AG04449 (cell line): Measurements from ENCODE around the gene UBA52.

Experiments
- CTCF ChIA-PET: fragments of 350-600 bp; formaldehyde crosslinking; extraction: SDS; loops from one replicate; lab custom pipeline; 2021; ENCODE audit warnings: antibody characterized with exemption; lab: Yijun Ruan, JAX
- POLR2A ChIA-PET: fragments of 400-600, 350-600 bp; formaldehyde crosslinking; extraction: SDS; loops from one replicate; lab custom pipeline; 2020; ENCODE audit warnings: antibody characterized with exemption, inconsistent platforms; lab: Yijun Ruan, JAX
- DNase-seq: peaks from one replicate; pipeline ENCODE4 v3.0.0-alpha.2; 2010; ENCODE audit warnings: low read depth, low spot score
- H3K4me3 ChIP-seq: 2 replicates; pipeline ENCODE4 v1.5.1; 2011; ENCODE audit warnings: low read depth, mild to moderate bottlenecking, control low read depth, low read length
- CTCF ChIP-seq: IDR thresholded peaks from one replicate; pipeline ENCODE4 v1.5.1; 2011; ENCODE audit warnings: mild to moderate bottlenecking, moderate library complexity, low read length, control low read depth, inconsistent platforms; ENCODE audit not compliant: insufficient read depth; ENCODE audit errors: missing control alignments

UBA52 gene

GRCh38 chr19:18611327-18612050 lies 39.8 kb downstream of the UBA52 start:
- POLR2A ChIA-PET, result no interaction called here
- CTCF ChIA-PET, result interaction anchor here (0.6 to 3.5 kb wide), 2 partner anchors 17 to 20 kb away, joined by 4 to 16 read pairs; no protein-coding TSS in a partner anchor
- no peak for DNase-seq
- no peak for TF ChIP-seq CTCF
- H3K4me3 ChIP-seq, result no peak overlapping the region

- no peak for TF ChIP-seq CTCF
- POLR2A ChIA-PET, result no interaction called here
- peak overlapping the region; percentile 48 for H3K4me3 ChIP-seq
- CTCF ChIA-PET, result interaction anchor here (0.6 to 3.5 kb wide), 2 partner anchors 18 to 21 kb away, joined by 4 to 16 read pairs; no protein-coding TSS in a partner anchor
- DNase-seq, result no peak
Measured at GRCh38 chr19:18612051-18612771, 40.6 kb downstream of the UBA52 start.

- POLR2A ChIA-PET, result interaction anchor here (0.5 kb wide), 1 partner anchor 175 kb away, joined by 3 read pairs; no protein-coding TSS in a partner anchor
- peak within 1 kb of the TSS; percentile 48 for H3K4me3 ChIP-seq
Measured at GRCh38 chr19:18612772-18613588, 41.3 kb downstream of the UBA52 start, which contains the start of gene TMEM59L. Gene TMEM59L (plus strand): TSS chr19:18612870. CDS start chr19:18612959, 89 bp downstream.

GRCh38 chr19:18613589-18614234 lies 42.1 kb downstream of the UBA52 start:
- no peak overlapping the region for H3K4me3 ChIP-seq
- POLR2A ChIA-PET, result interaction anchor here (0.5 kb wide), 1 partner anchor 174 kb away, joined by 3 read pairs; no protein-coding TSS in a partner anchor
- CTCF ChIA-PET, result interaction anchor here (0.9 to 3.5 kb wide), 2 partner anchors 19 to 234 kb away, joined by 3 to 16 read pairs; no protein-coding TSS in a partner anchor
- DNase-seq, result no peak
- no peak for TF ChIP-seq CTCF

More at GRCh38 chr19:18612772-18613588, 41.3 kb downstream of the UBA52 start, which contains the start of gene TMEM59L:
- CTCF ChIA-PET, result interaction anchor here (0.9 to 3.5 kb wide), 2 partner anchors 18 to 235 kb away, joined by 3 to 16 read pairs; no protein-coding TSS in a partner anchor
- no peak for DNase-seq
- TF ChIP-seq CTCF, result no peak

GRCh38 chr19:18616023-18616422 lies 44.4 kb downstream of the UBA52 start:
- POLR2A ChIA-PET, result no interaction called here
- no peak for TF ChIP-seq CTCF

More at GRCh38 chr19:18616023-18616422, 44.4 kb downstream of the UBA52 start:
- no peak overlapping the region for H3K4me3 ChIP-seq
- DNase-seq, result no peak
- CTCF ChIA-PET, result interaction anchor here (1.0 to 1.8 kb wide), 2 partner anchors 12 to 231 kb away, joined by 3 to 4 read pairs; no protein-coding TSS in a partner anchor
